Stimulated activated CD4-positive, alpha-beta T cell treated with anti-CD3 and anti-CD28 coated beads, Interleukin-15, amount 100 ng/mL, for 24 hours (primary cell): ENCODE results near the gene WNT10A.

Source experiments
- DNase-seq: peaks from one replicate; pipeline ENCODE4 v3.0.0-alpha.2; 2020

Gene WNT10A

GRCh38 chr2:218878926-218879761, 1.5 kb upstream of the WNT10A start:
- DNase-seq: no peak

- no peak for DNase-seq
These were observed 913 bp upstream of the WNT10A start for GRCh38 chr2:218879776-218880101.

DNA sequence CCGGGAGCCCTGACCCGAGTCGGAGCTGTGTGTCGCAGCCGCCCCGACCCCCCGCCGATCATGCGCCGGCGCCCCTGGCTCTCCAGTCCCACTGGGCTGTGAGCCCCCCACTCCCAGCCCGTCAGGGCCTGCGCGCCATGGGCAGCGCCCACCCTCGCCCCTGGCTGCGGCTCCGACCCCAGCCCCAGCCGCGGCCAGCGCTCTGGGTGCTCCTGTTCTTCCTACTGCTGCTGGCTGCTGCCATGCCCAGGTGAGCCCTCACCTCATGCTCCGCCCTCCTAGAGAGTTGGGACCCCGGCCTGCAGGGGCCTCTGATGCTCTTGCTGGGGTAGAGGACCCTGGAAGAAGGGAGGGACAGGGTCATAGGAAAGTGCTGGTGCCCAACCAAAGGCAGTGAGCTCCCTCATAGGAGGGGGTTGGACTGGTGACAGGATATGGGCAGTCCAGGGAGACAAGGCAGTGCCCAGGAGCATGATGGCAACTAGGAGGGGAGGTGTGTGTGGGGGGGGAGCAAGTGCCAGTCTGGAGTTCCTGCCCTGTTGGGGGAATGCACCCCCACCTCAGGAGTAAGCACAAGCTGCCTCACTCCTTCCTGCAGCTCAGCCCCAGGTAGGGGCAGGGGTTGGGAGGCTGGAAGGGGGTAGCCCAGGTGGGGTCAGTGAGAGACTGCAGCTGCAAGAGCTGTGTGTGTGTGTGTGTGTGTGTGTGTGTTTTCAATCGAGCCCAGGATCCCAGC, 375 bp downstream of the WNT10A start:
- DNase-seq: no peak

GRCh38 chr2:218881744-218882460, 1.2 kb downstream of the WNT10A start:
- no peak for DNase-seq

- DNase-seq: no peak
These were observed 1.8 kb downstream of the WNT10A start for GRCh38 chr2:218882461-218882816.

DNA sequence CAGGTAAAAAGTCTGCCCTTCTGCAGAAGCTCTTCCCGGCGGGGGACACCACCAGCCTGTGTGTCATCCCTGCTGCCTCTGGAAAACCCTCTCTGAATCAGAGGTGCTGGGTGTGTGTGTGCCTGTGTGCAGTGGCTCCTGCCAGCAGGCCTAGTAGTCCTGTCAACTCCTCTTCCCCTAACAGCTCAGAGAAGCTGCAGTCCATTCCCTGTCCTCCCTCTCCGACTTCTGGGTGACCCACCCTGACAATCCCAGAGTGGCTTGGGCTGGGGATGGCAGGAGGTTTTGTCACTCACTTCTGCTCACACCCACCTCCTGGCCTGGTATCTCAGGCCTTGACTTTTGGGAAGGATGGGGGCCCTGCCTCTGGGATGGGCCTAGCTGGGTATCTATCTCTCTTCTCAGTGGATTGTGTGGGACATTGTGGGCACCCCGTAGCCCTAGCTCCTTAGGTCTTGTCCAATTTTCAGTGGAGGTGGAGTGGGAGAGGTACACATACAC, 2.3 kb downstream of the WNT10A start:
- DNase-seq: peak; percentile 29

DNA sequence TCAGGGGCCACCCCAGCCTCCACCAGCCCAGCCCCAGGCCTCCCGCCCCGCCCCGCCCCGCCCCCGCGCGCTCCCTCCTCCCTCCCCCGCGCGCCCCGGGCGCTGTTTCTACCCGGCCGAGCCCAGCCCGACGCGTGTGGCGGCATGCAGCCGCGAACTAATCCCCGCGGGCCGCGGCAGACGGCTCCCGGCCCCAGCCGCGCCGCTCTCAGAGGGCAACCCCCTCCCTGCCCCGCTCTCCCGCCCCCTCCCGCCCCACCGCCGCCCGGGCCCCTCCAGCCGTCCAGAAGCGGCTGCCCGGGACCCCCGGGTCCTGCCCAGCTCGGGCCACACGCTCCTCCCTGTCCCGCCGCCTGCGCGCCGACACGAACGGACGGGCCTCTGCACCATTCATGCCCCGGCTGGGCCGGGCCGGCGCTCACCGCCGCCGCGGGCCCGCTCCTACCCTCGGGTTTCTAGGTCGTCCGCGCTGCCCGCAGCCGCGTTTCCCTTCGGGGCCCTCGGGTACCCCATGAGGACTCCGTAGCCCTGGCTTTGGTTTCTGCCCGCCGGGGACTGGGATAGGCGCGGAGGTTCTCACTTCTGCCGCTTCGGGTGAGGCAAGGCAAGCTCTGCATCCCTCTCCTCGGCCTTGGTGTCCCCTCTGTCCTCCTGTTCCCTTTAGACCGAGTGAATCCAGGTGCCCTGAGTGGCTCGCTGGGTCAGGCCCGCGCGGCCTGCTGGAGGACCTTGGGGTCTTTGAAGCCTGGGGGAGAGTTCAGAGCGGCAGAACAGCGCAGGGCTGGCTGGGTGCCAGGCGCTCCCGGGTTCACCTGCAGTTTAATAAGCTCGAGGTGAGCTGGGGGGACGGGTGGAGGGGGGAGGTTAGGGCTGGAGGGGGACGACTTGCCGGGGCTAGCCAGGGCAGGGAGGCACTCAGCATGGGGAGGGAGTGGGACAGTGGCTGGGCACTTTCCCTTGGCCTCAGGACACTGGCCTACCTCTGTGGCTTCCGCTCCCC, 3.1 kb downstream of the WNT10A start:
- peak; percentile 55 for DNase-seq

- DNase-seq: no peak
These were observed 3.9 kb downstream of the WNT10A start for GRCh38 chr2:218884519-218884918.

GRCh38 chr2:218885981-218886947, 5.6 kb downstream of the WNT10A start:
- DNase-seq: peak; percentile 18

GRCh38 chr2:218887079-218887478, 6.4 kb downstream of the WNT10A start:
- no peak for DNase-seq

- DNase-seq: no peak
These were observed 7.7 kb downstream of the WNT10A start for GRCh38 chr2:218888341-218888740.

- DNase-seq: no peak
These were observed 9.3 kb downstream of the WNT10A start for GRCh38 chr2:218889937-218890336.

DNA sequence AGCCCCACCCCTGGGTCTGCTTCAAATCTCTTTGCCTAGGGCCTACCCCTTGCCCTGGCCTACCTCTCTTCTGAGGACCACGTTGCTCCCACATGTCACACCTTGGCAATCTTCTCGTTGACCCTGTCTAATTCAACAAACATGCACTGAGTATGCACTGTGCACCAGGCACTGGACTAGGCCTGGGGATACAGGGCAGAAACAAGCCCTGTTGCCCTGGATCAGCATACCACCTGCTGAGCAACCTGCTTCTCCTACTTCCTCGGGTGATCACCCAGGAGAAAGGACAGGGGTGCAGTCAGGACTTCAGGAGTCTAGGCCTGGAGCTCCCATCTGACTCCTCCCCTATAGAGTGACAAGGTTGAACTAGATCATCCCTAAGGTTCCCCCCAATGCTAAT, 9.7 kb downstream of the WNT10A start:
- no peak for DNase-seq

- no peak for DNase-seq
These were observed 10.9 kb downstream of the WNT10A start for GRCh38 chr2:218891275-218892135.

GRCh38 chr2:218892693-218893348, 12.2 kb downstream of the WNT10A start:
- DNase-seq: peak; percentile 89

GRCh38 chr2:218893349-218894150, 12.9 kb downstream of the WNT10A start:
- DNase-seq: peak; percentile 50

DNA sequence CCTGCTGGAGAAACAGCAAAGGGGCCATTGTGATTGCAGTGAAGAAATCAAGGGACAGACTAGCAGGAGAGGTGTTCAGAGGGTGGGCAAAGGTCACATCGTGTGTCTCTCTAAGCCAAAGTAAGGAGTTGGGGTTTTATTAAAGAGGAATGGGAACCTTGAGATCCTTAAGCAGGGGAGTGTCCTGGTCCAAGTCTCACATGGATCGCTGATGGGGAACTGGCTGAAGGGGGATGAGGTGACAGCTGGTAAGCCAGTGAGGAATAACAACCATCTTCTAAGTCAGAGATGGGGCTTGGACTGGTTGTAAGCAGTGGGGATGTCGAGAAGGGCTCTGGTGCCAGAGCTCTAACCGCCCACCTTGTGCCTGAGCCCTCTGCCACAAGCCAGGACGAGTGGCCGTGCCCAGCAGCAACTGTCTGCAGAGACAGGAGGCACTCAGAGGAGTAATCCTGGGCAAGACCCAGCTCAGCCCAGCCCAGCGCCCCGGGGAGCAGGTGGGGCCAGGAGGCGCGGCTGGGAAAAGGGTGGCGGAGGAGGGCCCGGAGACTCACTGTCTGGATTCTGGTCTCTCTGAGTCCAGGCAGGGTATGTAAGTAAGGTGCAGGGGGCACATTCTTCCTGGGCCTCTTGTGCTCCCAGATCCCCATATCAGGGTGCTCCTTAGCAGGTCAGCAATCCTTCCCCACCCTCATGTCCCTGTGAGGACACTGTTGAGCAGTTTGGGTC, 13.7 kb downstream of the WNT10A start:
- no peak for DNase-seq

DNA sequence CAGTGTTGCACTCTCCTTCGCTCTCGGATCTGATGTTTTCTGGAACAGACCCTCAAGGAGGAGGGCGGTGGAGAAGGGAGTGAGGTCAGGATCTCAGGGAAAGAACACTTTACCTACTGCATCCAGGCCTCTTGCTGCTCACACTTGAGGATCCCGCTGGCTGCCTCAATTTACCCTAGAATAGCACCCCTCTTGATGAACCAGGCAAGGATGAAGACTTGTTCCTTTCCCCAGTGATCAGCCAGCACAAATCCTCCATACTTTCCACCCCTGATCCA, 14.2 kb downstream of the WNT10A start:
- DNase-seq: no peak
